ENCODE data around the gene RBM14.
"Not testable (repeated sequence)": the region's sequence is repeated elsewhere in the genome, so short reads cannot be mapped to it uniquely, and the experiment has no call there.

RBM14 gene

GRCh38 chr11:66616379-66617154 lies at the start of gene RBM14:
Gene RBM14 (plus strand): TSS chr11:66616630. CDS start chr11:66616721, 91 bp downstream.
- peak; percentile 97 to 98 for DNase-seq

GRCh38 chr11:66567787-66568123 lies 48.7 kb upstream of the RBM14 start:
- no peak for DNase-seq

- peak; percentile 52 to 57 for DNase-seq
Observed at GRCh38 chr11:66568124-66568916, 48.1 kb upstream of the RBM14 start, which contains the start of gene CTSF. Gene CTSF (minus strand): TSS chr11:66568606. CDS start chr11:66568486, 120 bp downstream.

GRCh38 chr11:66569076-66569475 lies 47.4 kb upstream of the RBM14 start:
- DNase-seq = no peak

- DNase-seq = no peak
Observed at GRCh38 chr11:66570079-66570849, 46.2 kb upstream of the RBM14 start.

- DNase-seq = no peak
Observed at GRCh38 chr11:66570850-66571180, 45.6 kb upstream of the RBM14 start.

- DNase-seq = peak; percentile 76 to 78
Observed at GRCh38 chr11:66579017-66579606, 37.3 kb upstream of the RBM14 start.

- DNase-seq = no peak
Observed at GRCh38 chr11:66580803-66581202, 35.6 kb upstream of the RBM14 start.

GRCh38 chr11:66581261-66581660 lies 35.2 kb upstream of the RBM14 start:
- DNase-seq = no peak

- DNase-seq = not testable (repeated sequence)
Observed at GRCh38 chr11:66582565-66583147, 33.8 kb upstream of the RBM14 start.

GRCh38 chr11:66585447-66585846 lies 31.0 kb upstream of the RBM14 start:
- not testable (repeated sequence) for DNase-seq

GRCh38 chr11:66586136-66586535 lies 30.3 kb upstream of the RBM14 start:
- DNase-seq = no peak

- not testable (repeated sequence) for DNase-seq
Observed at GRCh38 chr11:66589315-66589714, 27.1 kb upstream of the RBM14 start.

GRCh38 chr11:66589996-66590675 lies 26.3 kb upstream of the RBM14 start:
- DNase-seq = no peak

- no peak for DNase-seq
Observed at GRCh38 chr11:66591175-66591574, 25.3 kb upstream of the RBM14 start.

GRCh38 chr11:66592457-66593302 lies 23.8 kb upstream of the RBM14 start, which contains the start of the genes CCDC87 and CCS:
Gene CCDC87 (minus strand): TSS chr11:66593063. CDS start chr11:66593015, 48 bp downstream.
Gene CCS (plus strand): TSS chr11:66593185. CDS start chr11:66593262, 77 bp downstream.
- DNase-seq = peak; percentile 98 to 99

GRCh38 chr11:66593303-66593635 lies 23.2 kb upstream of the RBM14 start:
- DNase-seq = peak in 1 of 2 experiments; percentile 1

- no peak for DNase-seq
Observed at GRCh38 chr11:66593650-66594049, 22.8 kb upstream of the RBM14 start.

- no peak for DNase-seq
Observed at GRCh38 chr11:66595245-66595904, 21.1 kb upstream of the RBM14 start.

GRCh38 chr11:66598993-66599392 lies 17.4 kb upstream of the RBM14 start:
- DNase-seq = no peak

Data from activated CD4-positive, alpha-beta T cell treated with anti-CD3 and anti-CD28 coated beads, Interleukin-2, amount 50 U/mL, for 4 hours (primary cell).